Neural cell (in vitro differentiated cells): Measurements from ENCODE around the gene HIVEP3. TPM values are rescaled to one million over a fixed set of nuclear protein-coding genes. Genes with fewer than 3 reads are reported as not detected.

Source experiments
- H2AFZ ChIP-seq: fragments of 200-600, 300-800 bp; sonication (generic), shearing (Covaris generic); 2 replicates; pipeline ENCODE4 v1.6.0; 2014; ENCODE audit warnings: low read depth, mild to moderate bottlenecking, antibody characterized with exemption, low read length, moderate library complexity
- H3F3A ChIP-seq: fragments of 200-600 bp; shearing (Covaris generic); 2 replicates; pipeline ENCODE4 v1.6.1; 2016; ENCODE audit warnings: mild to moderate bottlenecking, moderate library complexity, mixed read lengths, antibody characterized with exemption, low read length; ENCODE audit not compliant: insufficient read depth, poor library complexity, severe bottlenecking
- H3K27ac ChIP-seq: fragments of 200-600, 300-800 bp; sonication (generic), shearing (Covaris generic); 2 replicates; pipeline ENCODE4 v1.5.1; 2014; ENCODE audit warnings: mild to moderate bottlenecking, low read length, moderate library complexity
- H3K27me3 ChIP-seq: fragments of 300-800, 200-600 bp; sonication (generic), shearing (Covaris generic); 2 replicates; pipeline ENCODE4 v1.6.0; 2014; ENCODE audit warnings: mild to moderate bottlenecking, low read depth, low read length, moderate library complexity; ENCODE audit not compliant: insufficient read depth
- H3K36me3 ChIP-seq: fragments of 300-800, 200-600 bp; sonication (generic), shearing (Covaris generic); 2 replicates; pipeline ENCODE4 v1.5.1; 2014; ENCODE audit warnings: mild to moderate bottlenecking, antibody characterized with exemption, low read length, moderate library complexity; ENCODE audit not compliant: insufficient read depth
- H3K4me2 ChIP-seq: fragments of 300-800, 200-600 bp; sonication (generic), shearing (Covaris generic); 2 replicates; pipeline ENCODE4 v1.6.0; 2014; ENCODE audit warnings: mild to moderate bottlenecking, low read length
- H3K4me3 ChIP-seq: fragments of 300-800, 200-600 bp; sonication (generic), shearing (Covaris generic); 2 replicates; pipeline ENCODE4 v1.5.1; 2014; ENCODE audit warnings: mild to moderate bottlenecking, low read length, moderate library complexity
- H3K79me2 ChIP-seq: fragments of 200-600 bp; shearing (Covaris generic); replicated peaks from 2 replicates; pipeline ENCODE4 v1.6.0; 2014; ENCODE audit warnings: mild to moderate bottlenecking, low read length, moderate library complexity; ENCODE audit not compliant: insufficient read depth
- H3K9ac ChIP-seq: fragments of 300-800, 200-600 bp; sonication (generic), shearing (Covaris generic); 2 replicates; pipeline ENCODE4 v1.6.1; 2016; ENCODE audit warnings: mild to moderate bottlenecking, low read length, mixed read lengths
- H3K9me2 ChIP-seq: fragments of 200-600 bp; shearing (Covaris generic); 2 replicates; pipeline ENCODE4 v1.6.1; 2016; ENCODE audit warnings: mild to moderate bottlenecking, low read length, mixed read lengths; ENCODE audit not compliant: insufficient read depth
- H3K9me3 ChIP-seq: fragments of 200-600, 300-800 bp; sonication (generic), shearing (Covaris generic); 2 replicates; pipeline ENCODE4 v1.6.1; 2016; ENCODE audit warnings: mild to moderate bottlenecking, mixed run types, low read length, moderate library complexity, mixed read lengths
- H4K20me1 ChIP-seq: fragments of 200-600 bp; shearing (Covaris generic); 2 replicates; pipeline ENCODE4 v1.6.1; 2016; ENCODE audit warnings: mild to moderate bottlenecking, mixed run types; ENCODE audit not compliant: insufficient read depth
- EP300 ChIP-seq: fragments of 450-650 bp; conservative IDR thresholded peaks from 2 replicates; pipeline ENCODE4 v1.6.1; 2014; ENCODE audit warnings: antibody characterized with exemption, mild to moderate bottlenecking, moderate library complexity; ENCODE audit not compliant: poor library complexity, severe bottlenecking
- EZH2 ChIP-seq: fragments of 200-600, 300-800 bp; shearing (Covaris generic), sonication (generic); IDR thresholded peaks from 2 replicates; pipeline ENCODE4 v1.6.1; 2014; ENCODE audit warnings: antibody characterized with exemption, low read length, borderline replicate concordance, mild to moderate bottlenecking; ENCODE audit not compliant: insufficient read depth, poor library complexity, severe bottlenecking
- POLR2AphosphoS5 ChIP-seq: IDR thresholded peaks from 2 replicates; pipeline ENCODE4 v1.6.1; 2012
- REST ChIP-seq: IDR thresholded peaks from 2 replicates; pipeline ENCODE4 v1.6.1; 2012; ENCODE audit warnings: borderline replicate concordance
- SMC3 ChIP-seq: fragments of 450-650 bp; conservative IDR thresholded peaks from 2 replicates; pipeline ENCODE4 v1.6.1; 2014; ENCODE audit warnings: antibody characterized with exemption, mild to moderate bottlenecking, moderate library complexity; ENCODE audit not compliant: poor library complexity
- polyA plus RNA-seq: library from polyadenylated mRNA; depleted of rRNA; stranded (reverse); fragments of >200 nt; gene quantifications from 2 replicates; pipeline ENCODE4 v1.2.3, GENCODE V29; 2014
- TF ChIP-seq, protein P1 (sequence below): fragments of 450-650 bp; IDR thresholded peaks from 2 replicates; pipeline ENCODE4 v1.5.1; 2014; ENCODE audit warnings: antibody characterized with exemption, mild to moderate bottlenecking, moderate library complexity; ENCODE audit not compliant: poor library complexity, severe bottlenecking

The HIVEP3 gene
- polyA plus RNA-seq, 1 donor from 2014 or later: 2.6 TPM

GRCh38 chr1:41478118-41478748, 440.5 kb downstream of the HIVEP3 start:
- no peaks in the 10 kb centered on the region for H4K20me1 ChIP-seq
- no peak overlapping the region for H3K4me3 ChIP-seq
- H3K9ac ChIP-seq: no peak overlapping the region
- no peaks in the 10 kb centered on the region for H3K27me3 ChIP-seq
- no peak overlapping the region for H3K27ac ChIP-seq
- no peaks in the 10 kb centered on the region for H3K9me3 ChIP-seq
- no peaks in the 10 kb centered on the region for H3F3A ChIP-seq
- no peak overlapping the region for H2AFZ ChIP-seq
- H3K9me2 ChIP-seq: no peaks in the 10 kb centered on the region
- no peaks in the 10 kb centered on the region for H3K79me2 ChIP-seq
- TF ChIP-seq, protein P1, sequence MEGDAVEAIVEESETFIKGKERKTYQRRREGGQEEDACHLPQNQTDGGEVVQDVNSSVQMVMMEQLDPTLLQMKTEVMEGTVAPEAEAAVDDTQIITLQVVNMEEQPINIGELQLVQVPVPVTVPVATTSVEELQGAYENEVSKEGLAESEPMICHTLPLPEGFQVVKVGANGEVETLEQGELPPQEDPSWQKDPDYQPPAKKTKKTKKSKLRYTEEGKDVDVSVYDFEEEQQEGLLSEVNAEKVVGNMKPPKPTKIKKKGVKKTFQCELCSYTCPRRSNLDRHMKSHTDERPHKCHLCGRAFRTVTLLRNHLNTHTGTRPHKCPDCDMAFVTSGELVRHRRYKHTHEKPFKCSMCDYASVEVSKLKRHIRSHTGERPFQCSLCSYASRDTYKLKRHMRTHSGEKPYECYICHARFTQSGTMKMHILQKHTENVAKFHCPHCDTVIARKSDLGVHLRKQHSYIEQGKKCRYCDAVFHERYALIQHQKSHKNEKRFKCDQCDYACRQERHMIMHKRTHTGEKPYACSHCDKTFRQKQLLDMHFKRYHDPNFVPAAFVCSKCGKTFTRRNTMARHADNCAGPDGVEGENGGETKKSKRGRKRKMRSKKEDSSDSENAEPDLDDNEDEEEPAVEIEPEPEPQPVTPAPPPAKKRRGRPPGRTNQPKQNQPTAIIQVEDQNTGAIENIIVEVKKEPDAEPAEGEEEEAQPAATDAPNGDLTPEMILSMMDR: no peak
- TF ChIP-seq REST (no peak), POLR2AphosphoS5 (no peak), EZH2 (no peak), SMC3 (no peak), EP300 (no peak)
- no peak overlapping the region for H3K4me2 ChIP-seq
- no peaks in the 10 kb centered on the region for H3K36me3 ChIP-seq

- H3F3A ChIP-seq: no peaks in the 10 kb centered on the region
- no peak overlapping the region for H3K4me3 ChIP-seq
- H3K27ac ChIP-seq: no peak overlapping the region
- no peak for TF ChIP-seq EP300
- TF ChIP-seq POLR2AphosphoS5: no peak
- no peak for TF ChIP-seq REST
- no peaks in the 10 kb centered on the region for H3K36me3 ChIP-seq
- H4K20me1 ChIP-seq: no peaks in the 10 kb centered on the region
- H3K9ac ChIP-seq: no peak overlapping the region
- no peaks in the 10 kb centered on the region for H3K9me2 ChIP-seq
- H2AFZ ChIP-seq: no peak overlapping the region
- no peaks in the 10 kb centered on the region for H3K9me3 ChIP-seq
- no peaks in the 10 kb centered on the region for H3K79me2 ChIP-seq
- no peaks in the 10 kb centered on the region for H3K27me3 ChIP-seq
- H3K4me2 ChIP-seq: no peak overlapping the region
Measured at GRCh38 chr1:41476807-41477361, 441.8 kb downstream of the HIVEP3 start.
